Measurements from ENCODE around the gene POP5.

POP5 gene

DNA sequence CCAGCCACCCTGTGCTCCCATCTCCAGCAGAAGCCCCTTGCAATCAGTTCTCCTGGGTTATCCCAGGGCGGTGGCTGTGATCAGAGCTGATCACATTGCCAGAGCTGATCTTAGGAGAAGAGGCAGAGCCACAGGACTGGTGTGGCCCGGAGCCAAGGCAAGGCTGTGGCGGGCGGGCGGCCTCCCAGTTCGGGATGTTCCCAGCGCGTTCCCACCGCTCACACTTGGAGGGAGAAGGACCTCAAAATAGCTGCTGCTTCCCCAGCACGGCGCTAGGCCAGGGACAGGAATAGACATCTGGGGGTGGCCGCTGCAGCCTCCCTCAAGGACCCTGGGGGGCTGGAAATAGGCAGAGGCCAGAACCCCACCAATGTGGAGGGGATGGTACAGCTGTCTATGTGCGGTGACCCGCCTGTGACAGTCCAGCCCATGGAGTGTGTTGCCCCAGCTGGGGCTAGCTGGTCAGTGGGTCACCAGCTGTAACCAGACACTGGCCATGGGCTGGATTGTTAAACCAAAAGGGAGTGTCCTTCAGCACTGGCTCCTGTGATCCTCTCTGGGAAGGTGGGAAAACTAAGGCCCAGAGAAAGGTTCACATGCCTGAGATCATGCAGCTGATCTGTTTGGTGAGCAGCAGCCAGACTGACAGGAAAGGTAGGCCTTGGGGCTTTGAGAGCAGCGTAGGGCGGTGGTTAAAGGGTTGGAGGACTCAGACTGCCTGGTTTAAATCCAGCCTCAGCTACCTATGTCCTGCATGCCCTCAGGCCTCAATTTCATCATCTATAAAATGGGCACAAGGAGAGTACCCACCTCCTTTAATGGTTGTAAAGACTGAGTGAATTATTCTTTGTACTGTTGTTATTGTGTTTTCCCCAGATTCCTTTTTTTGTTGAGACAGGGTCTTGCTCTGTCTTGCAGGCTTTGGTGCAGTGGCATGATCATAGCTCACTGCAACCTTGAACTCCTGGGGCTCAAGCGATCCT is 8.0 kb upstream of the POP5 start:
- no peak for DNase-seq (ENCODE audit: low spot score)

DNA sequence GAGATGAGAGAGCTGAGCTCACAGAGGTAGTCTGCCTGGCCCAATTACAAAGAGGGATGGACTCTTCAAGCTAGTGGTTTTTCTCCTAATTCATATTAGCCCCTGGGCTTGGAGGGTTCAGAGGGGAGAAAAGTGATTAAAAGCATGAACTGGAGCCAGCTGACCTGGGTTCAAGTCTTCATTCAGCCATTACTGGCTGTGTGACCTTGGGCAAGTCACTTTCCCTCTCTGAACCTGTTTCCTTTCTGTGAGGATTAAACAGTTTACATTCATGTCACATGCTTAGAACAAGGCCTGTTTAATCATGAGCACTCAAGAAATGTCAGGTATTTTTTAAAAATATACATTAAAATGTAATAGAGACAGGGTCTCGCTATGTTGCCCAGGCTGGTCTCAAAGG is 7.2 kb upstream of the POP5 start:
- DNase-seq (ENCODE audit: low spot score): no peak

DNA sequence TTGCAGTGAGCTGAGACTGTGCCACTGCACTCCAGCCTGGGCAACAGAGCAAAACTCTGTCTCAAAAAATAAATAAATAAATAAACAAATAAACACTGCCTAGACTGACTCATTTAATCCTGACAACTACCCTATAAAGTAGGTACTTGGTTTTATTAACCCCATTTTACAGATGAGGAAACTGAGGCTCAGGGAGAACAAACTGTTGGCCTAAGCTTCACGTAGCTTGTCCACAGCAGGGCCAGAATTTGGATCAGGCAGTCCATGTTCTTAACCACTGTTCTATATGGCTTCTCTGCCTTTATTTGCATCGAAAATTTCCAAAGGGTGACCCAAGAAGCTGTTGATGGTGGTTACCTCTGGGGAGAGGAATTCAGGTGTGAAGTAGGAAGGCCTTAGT is 5.7 kb upstream of the POP5 start:
- no peak for DNase-seq (ENCODE audit: low spot score)

DNA sequence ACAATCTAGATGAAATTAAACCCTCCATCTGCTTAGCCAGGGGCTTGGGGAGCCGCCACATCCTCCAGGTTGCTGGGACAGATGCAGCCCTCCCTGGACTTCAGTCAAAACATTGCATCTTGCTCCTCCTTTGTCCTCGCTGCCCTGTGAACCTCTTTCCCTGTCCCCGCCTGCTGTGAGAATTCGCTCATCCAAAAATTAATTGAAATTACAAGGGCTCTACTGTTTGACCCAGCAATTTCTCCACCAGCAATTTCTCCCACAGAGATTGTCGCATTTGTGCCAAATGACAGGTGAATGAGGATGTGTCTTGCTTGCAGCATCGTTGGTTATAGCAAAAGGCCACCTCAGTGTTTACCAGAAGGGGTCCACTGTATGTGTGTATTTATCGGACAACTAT is 5.0 kb upstream of the POP5 start:
- no peak for DNase-seq (ENCODE audit: low spot score)

DNA sequence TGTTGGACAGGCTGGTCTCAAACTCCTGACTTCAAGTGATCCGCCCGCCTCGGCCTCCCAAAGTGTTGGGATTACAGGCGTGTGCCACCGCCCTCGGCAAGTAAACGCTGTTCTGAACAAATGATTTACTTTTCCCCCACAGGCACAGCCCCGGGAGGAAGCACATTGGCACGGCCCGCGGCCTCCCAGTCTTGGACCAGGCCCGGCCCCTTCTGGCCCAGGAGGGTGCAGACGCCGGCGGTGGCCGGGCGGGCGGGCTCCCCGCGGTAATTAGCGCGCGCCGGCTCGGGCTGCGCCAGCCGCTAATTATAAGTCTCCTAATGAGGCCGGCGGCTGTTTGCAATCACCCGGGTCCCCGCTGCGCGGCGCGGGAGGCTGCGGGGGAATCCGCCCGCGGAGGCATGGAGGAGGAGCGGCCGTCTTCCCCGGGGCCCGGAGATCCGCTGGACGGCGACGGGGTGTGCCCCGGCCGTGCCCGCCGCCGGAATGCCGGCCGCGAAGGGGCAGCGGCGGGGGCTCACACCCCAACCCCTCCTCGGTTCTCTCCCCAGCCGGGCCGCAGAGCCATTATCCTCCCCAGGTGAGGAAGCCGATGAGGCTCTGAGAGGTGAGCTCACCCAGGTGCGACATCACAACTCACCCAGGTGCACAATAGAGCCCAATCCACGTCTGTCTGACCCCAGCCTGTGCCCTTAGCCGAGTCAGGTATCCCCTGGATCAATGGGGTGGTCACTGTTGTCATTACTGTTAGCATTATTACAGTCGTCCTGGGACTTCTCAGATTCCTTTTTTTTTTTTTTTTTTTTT is 3.3 kb upstream of the POP5 start:
- peak; percentile 41 for DNase-seq (ENCODE audit: low spot score)

DNA sequence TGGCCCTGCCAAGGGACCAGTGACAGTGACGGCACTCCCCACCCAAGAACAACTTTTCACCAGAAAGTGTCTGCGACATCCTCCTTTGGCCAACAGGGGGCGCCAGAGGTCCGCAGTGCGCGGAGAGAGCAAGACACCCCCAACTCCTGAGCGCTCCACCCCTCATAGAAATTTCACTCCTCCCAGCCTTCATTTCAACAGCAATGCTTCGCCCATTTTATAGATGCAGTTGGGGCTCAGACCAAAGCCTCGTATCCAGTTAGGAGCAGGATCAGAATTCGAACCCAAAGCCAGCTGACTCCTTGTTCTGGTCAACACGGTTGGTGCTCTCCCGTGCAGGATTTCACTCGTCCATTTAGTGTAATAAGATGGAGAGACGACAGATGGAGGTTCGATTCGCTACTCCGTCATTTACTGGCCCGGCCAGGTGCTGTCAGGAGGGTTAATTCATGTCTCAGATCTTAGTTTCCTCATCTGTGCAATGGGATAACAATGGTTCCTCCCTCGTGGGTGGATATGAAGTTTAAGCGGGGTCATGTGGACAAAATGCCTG is 2.4 kb upstream of the POP5 start:
- DNase-seq (ENCODE audit: low spot score): peak; percentile 66

DNA sequence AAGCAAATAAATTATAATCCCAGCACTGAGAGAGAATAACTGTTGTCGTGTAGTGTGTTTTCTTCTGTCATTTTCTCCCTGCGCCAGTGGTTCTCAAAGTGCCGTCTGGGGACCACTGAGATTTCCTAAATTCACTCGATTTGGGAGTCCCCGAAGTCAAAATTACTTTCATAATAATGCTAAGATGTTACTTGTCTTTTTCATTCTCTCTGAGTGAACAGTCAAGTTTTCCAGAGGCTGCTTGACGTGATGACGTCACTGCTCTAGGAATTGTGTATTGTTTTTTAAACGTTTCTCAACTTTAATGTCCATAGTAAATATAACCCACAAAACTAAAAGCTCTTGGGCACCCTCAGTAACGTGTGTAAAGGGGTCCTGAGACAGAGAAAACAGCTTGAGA is 796 bp upstream of the POP5 start:
- DNase-seq (ENCODE audit: low spot score): peak; percentile 55

DNA sequence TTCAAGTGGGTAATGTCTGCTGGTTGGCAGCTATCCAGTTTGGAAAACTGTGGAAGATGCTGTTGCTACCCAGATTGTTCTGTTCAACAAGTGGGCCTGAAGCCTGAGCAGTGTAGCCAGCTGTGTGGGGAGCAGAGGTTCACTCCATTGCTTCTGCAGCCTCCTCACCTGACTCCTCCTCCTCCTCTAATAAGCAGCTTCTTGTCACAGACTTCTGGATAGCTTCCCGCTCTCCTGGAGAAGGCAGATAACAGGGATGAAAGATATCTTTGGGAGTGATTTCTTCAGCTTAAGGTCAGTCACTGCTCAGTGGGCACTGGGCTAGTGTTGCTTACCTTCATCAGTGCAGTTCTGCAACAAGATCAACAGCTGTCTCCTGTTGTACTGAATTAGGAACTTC is 2.0 kb downstream of the POP5 start:
- DNase-seq (ENCODE audit: low spot score): no peak

DNA sequence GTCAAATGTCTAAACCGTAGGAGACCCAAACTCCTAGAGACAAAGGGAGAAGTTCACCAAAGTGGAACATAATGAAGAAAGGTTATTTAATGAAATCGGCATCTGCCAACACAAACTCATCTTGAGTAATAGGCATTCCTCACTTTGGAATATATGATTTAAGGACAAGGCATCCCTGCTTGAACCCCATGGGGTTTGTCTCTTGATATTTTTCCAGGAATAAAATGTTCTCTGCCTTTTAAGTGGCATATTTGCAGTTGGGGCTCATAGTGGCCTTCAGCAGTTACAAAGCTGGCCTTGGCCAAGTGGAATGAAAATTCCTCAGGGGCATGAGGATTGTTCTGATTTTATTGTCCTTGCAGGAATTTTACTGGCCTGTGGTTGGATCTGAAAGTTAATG is 7.1 kb downstream of the POP5 start:
- DNase-seq (ENCODE audit: low spot score): no peak

DNA sequence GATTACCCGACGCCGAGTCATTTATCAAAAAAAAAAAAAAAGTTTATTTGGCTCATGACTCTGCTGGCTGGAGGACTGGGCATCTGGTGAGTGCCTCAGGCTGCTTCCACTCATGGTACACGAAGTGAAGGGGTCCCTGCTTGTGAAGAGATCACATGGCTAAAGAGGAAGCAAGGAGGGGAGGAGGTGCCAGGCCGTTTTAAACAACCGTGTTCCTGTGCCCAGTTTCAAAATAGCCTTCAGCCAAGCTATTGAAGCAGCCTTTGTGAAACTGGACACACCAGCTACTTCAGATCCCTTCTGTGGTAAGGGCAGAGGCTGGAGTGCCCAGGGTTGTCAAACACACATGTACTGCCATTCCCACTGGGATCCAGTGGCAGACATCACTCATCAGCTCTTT is 7.6 kb downstream of the POP5 start:
- no peak for DNase-seq (ENCODE audit: low spot score)

DNA sequence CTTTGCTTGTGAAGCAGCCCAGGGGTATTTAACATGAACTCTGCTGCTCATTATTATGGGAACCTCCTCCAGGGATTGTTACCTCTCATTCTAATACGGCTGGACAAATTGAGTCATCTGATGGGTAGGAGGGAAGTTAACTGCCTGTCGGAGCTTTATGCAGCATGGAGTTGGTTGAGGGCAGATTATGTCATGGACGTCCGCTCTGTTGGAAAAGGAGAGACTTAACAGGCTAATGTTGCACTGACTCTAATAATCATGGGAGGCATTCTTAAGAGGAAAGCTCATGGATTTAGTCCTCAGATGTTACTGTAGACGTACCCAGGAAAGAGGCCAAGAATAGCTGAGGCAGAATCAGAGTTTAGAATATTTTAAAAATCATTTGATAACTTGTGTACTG is 9.9 kb downstream of the POP5 start:
- DNase-seq (ENCODE audit: low spot score): no peak

DNA sequence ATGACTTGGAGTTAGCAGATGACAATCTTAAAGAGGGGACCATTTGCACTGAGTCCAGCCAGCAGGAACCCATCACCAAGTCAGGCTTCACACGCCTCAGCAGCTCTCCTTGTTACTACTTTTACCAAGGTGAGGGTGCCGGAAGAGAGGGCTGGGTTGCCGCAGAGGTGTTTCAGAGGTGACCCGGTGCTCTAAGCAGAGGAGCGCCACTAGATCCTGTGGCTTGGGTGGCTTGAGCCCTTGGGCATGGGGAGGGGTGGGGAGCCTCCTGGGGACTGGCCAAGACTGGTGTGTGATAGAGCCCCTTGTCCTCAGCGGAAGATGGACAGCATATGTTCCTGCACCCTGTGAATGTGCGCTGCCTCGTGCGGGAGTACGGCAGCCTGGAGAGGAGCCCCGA is 17.7 kb downstream of the POP5 start:
- no peak for DNase-seq (ENCODE audit: low spot score)

DNA sequence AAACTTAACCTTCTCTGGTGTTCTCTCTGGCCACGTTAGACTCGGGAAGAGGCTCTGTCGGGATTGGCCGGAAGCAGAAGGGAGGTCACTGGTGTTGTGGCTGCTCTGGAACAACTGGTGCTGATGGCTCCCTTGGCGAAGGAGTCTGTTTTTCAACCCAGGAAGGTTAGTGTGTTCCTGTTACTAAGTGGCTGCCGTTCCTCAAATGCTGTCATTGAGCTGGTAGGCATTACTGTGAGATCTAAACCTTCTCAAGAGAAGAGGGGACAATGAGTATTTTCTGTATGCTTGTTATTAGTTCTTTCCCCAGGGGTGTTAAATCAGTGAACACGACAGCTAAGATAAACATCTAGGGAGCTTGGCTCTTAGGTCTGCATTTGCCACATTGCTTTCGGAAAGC is 18.3 kb downstream of the POP5 start:
- no peak for DNase-seq (ENCODE audit: low spot score)

DNA sequence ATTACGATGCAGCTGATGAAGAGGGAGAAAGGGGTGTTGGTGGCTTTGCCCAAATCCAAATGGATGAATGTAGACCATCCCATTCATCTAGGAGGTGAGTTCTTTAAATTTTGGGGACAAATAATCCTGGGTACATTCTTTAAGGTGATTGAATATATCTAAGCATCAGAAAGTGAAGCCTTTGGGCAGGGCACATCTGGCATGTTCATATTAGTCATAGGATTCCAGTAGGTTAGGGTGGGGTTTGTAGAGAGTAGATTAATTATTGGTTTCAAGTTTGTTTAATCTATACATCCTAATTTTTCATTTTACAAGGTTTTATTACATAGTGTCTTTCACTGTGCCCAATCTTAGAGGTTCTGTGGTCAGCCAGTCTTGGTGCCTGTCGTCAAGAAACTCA is 23.6 kb downstream of the POP5 start:
- DNase-seq (ENCODE audit: low spot score): no peak

DNA sequence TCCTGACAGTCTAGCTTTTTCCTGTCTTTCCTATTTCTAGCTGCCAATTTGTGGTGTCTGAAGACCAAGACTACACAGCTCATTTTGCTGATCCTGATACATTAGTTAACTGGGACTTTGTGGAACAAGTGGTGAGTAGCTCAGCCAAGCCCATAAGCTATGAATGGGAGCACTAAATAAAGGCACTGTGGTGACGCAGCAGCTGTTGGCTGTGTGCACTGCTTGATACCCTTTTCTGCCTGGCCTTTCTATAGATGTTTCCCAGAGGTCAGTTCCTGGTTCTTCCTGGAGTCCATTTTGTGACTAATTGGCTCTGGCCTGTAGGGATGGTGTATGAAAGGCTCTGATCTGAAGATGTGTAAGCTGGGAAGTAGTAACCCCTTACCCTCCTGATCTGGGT is 26.5 kb downstream of the POP5 start:
- no peak for DNase-seq (ENCODE audit: low spot score)

DNA sequence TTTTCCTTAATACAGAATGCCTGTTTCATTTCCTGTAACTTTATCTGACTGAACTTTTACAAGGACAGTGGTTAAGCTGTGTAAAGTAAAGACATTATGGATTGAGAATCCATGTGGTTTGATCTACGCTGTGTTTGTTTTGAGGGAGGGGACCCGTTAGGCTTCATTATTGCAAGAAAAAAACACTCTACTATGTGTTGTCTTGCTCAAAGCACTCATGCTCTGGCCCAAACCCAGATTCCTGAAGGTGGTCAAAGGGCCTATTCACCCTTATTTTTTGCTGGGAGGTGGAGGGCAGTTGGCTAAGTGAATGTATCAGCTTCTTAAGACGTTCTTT is 35.2 kb downstream of the POP5 start:
- DNase-seq (ENCODE audit: low spot score): no peak

DNA sequence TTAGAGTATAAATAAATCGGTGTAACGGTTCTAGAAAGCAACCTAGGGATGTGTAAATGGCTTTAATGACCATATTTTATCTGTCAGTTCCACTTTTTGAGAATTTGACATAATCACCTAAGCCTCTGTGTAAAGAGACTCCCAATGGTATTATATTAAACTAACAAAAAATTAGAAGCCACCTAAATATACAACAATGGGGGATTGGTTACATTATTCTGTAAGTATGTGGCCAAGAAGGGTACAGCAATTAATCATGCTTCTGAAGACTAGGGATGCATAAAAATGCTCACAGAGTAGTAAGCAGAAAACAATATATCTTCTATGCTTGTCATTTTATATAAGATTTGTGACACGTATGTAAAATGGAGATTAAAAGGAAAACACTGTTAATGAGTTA is 36.5 kb downstream of the POP5 start:
- no peak for DNase-seq (ENCODE audit: low spot score)

DNA sequence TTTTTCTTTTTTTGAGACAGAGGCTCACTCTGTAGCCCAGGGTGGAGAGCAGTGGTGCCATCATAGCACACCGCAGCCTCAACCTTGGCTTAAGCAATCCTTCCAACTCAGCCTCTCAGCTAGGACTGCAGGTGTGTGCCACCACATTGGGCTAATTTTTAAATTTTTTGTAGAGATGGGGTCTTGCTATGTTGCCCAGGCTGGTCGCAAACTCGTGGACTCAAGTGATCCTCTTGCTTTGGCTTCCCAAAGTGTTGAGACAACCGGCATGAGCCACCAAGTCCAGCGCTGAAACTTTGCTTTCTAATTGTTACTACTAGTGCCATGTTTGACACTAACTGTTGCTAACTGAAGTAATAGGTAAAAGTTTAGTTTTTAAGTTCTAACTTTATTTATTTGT is 39.0 kb downstream of the POP5 start:
- no peak for DNase-seq (ENCODE audit: low spot score)

DNA sequence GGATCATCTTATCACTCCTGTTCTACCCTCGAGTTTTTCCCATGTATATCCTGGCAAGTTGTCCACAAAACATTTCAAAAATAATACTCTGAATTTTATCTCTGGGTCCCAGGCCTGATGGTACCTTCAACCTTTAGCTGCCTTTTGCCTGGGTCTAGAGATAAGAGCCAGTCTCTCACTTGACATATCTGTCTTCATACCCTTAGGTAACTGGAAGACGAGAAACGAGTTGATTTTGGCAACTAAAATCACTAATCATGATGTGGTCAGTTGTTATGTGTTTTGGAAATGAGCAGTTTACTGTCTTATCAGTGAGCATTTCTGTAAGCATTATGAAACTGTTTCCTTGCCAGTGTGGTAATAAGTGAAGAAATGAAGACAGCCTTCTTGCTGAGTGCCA is 40.8 kb downstream of the POP5 start:
- no peak for DNase-seq (ENCODE audit: low spot score)

DNA sequence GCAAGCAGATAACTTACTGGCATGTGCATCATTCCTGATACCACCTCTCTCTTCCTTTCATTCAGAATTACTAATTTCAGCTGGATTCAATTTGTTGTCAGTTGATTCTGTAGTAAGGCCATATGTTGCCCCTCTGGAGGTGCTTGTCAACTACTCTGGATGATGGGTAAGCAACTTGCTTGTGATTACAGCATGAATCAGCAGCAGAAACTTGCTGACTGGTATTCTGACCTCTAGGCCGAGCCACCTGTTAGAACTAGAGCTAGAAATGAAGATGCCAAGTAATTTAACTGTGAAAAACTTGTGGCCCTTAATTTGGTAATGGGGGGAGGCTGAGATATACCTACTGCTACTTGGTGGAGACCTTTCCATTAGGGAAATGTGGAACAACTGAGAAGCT is 41.9 kb downstream of the POP5 start:
- peak; percentile 82 for DNase-seq (ENCODE audit: low spot score)

DNA sequence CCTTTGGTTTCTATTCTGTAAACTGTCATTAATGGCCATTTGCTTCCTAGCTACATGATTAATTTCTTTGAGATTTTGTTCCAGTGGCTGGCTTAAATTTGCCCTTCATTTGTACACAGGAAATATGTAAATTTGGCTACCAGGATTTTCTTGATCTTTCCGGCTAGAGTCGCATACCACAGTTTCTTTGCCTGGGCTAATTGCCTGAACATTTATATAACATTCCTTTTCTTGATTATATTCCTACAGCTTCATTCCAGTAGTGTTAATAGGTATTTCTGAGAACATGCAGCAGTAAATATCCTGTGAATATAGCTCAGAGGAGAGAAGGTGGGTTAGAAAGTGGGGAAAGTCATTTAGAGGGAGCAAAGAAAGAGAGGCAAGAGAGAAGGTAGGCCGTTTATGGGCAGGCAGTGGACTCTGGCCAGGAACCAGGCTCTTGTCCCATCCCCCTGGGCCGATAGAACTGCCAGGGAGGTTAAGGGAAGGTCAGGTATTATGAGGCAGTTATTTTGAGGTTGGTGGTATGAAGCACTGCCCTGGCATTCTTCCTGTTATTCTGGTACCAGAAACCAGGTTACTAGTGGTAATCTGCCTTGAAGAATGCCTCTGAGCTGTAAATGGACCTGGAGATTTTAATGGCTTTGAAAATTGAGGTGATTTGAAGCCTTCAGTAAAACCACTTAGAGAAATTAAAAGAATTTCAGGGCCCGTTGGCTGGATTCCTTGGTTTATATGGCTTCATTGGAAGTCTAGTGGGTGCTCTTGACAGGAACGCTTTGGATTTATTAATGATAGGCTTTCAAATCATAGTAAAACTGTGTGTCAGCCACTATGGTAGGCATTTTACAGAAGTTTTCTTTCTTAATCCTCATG is 42.7 kb downstream of the POP5 start:
- no peak for DNase-seq (ENCODE audit: low spot score)

DNA sequence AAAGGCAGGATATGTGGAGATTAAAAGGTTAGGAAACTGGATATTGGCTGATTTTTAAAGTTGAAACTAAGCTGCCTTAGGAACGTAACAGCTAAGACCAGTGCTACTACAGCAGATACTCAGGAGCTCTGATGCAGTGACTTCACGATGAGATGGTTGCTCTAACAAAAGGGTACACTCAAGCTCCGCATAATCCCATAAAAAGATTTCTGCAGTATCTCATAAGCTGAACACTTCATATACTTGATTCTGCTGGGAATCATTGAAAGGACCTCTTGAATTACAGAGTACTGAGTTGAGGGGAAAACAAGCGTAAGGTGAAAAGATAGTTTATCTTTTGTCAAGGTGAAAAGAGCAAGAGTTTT is 43.4 kb downstream of the POP5 start:
- no peak for DNase-seq (ENCODE audit: low spot score)

All from RKO (cell line).